K562 (cell line): Measurements from ENCODE around the gene ZNF138. TPM values are rescaled to one million over a fixed set of nuclear protein-coding genes. Genes with fewer than 3 reads are reported as not detected.
A peak's percentile ranks its signal among the peaks of the same experiment; 100 is the strongest.

Experiments used
- CBFA2T3 ChIP-seq: fragments of 450-650 bp; IDR thresholded peaks from 2 replicates; pipeline ENCODE4 v1.6.1; 2017
- CBX1 ChIP-seq: sonication (generic); IDR thresholded peaks from 2 replicates; pipeline ENCODE4 v1.6.1; 2016; ENCODE audit warnings: antibody characterized with exemption, low read depth, mild to moderate bottlenecking
- DMBX1 ChIP-seq: fragments of 250-450 bp; sonication (Bioruptor Pico); IDR thresholded peaks from 2 replicates; pipeline ENCODE4 v1.8.0; 2022; ENCODE audit warnings: inconsistent platforms, mild to moderate bottlenecking, moderate library complexity, borderline replicate concordance
- EHMT2 ChIP-seq: fragments of 450-650 bp; IDR thresholded peaks from 2 replicates; pipeline ENCODE4 v1.6.1; 2018; ENCODE audit warnings: antibody characterized with exemption
- EP300 ChIP-seq: IDR thresholded peaks from 2 replicates; pipeline ENCODE4 v1.6.1; 2012; ENCODE audit warnings: low read length, improper control_type of control experiment
- FOXA3 ChIP-seq, 2 experiments: fragments of 450-650 bp in 1 of 2; sonication (generic) in 1 of 2; formaldehyde crosslinking; IDR thresholded peaks in 1 of 2; conservative IDR thresholded peaks in 1 of 2; 2 replicates each; pipeline versions ENCODE4 v1.4.0 to v1.8.0; 2020 to 2022; ENCODE audit warnings: mild to moderate bottlenecking in 2 of 2, missing genetic modification reagents in 1 of 2
- FOXK2 ChIP-seq, 2 experiments: fragments of 450-650 bp; IDR thresholded peaks in 1 of 2; conservative IDR thresholded peaks in 1 of 2; 2 replicates each; pipeline ENCODE4 v1.6.1; 2016; ENCODE audit warnings: low read depth in 2 of 2, mild to moderate bottlenecking in 1 of 2
- KAT7 ChIP-seq: sonication (generic); formaldehyde crosslinking; IDR thresholded peaks from 2 replicates; pipeline ENCODE4 v1.8.0; 2022; ENCODE audit warnings: missing genetic modification reagents, mild to moderate bottlenecking, borderline replicate concordance
- L3MBTL2 ChIP-seq: fragments of 450-650 bp; IDR thresholded peaks from 2 replicates; pipeline ENCODE4 v1.6.1; 2016; ENCODE audit warnings: mild to moderate bottlenecking, moderate library complexity
- PML ChIP-seq: IDR thresholded peaks from 2 replicates; pipeline ENCODE4 v1.6.1; 2012; ENCODE audit warnings: low read length, inconsistent platforms
- RAD51 ChIP-seq: fragments of 450-650 bp; IDR thresholded peaks from 2 replicates; pipeline ENCODE4 v1.7.1; 2016; ENCODE audit warnings: low read depth, mild to moderate bottlenecking, borderline replicate concordance
- SIN3A ChIP-seq, 2 experiments: fragments of 150-350 bp in 1 of 2; IDR thresholded peaks; 2 replicates each; pipeline ENCODE4 v1.6.1; 2011 to 2016; ENCODE audit warnings: borderline replicate concordance in 2 of 2, low read depth in 2 of 2, low read length in 2 of 2, mild to moderate bottlenecking in 2 of 2, moderate library complexity in 2 of 2; ENCODE audit not compliant: control insufficient read depth in 1 of 2
- TAF9B ChIP-seq: fragments of 450-650 bp; IDR thresholded peaks from 2 replicates; pipeline ENCODE4 v1.6.1; 2018; ENCODE audit warnings: mild to moderate bottlenecking; ENCODE audit not compliant: partially characterized antibody
- TBP ChIP-seq: optimal IDR thresholded peaks from 2 replicates; pipeline ENCODE3; 2011; ENCODE audit warnings: low read depth, low read length, improper control_type of control experiment
- TRIM24 ChIP-seq, 2 experiments: fragments of 450-650 bp; IDR thresholded peaks; 2 replicates each; pipeline ENCODE4 v1.6.1; 2016
- ZBTB2 ChIP-seq: fragments of 450-650 bp; IDR thresholded peaks from 2 replicates; pipeline ENCODE4 v1.6.1; 2016; ENCODE audit warnings: antibody characterized with exemption
- ZNF175 ChIP-seq: fragments of 200-800 bp; sonication (Bioruptor generic); IDR thresholded peaks from 2 replicates; pipeline ENCODE4 v1.6.1; 2016; ENCODE audit warnings: low read depth, mild to moderate bottlenecking, missing genetic modification characterization, missing compliant biosample characterization
- polyA plus RNA-seq, 8 experiments: library from polyadenylated mRNA; depleted of rRNA in 4 of 8; stranded (reverse) in 5 of 8; unstranded in 3 of 8; fragments of >200 nt; fragmentation: Nextera tagmentation in 2 of 8; fragmentation: Illumina TruSeq in 1 of 8; extraction: Ambion mirVana in 2 of 8; extraction: Trizol in 1 of 8; gene quantifications; 2 replicates each; pipeline versions ENCODE4 v1.2.1 to v1.2.3, GENCODE V29; 2011 to 2014; ENCODE audit warnings: inconsistent platforms in 1 of 8, missing spikeins in 1 of 8
- total RNA-seq, 7 experiments: library from RNA; depleted of rRNA in 6 of 7; stranded (reverse); fragments of >200 nt in 6 of 7; fragmentation: Illumina TruSeq in 2 of 7; extraction: Trizol in 2 of 7; gene quantifications; 2 replicates each; pipeline versions ENCODE4 v1.2.1 to v1.2.3, GENCODE V29; 2011 to 2021; ENCODE audit warnings: low replicate concordance in 1 of 7

The ZNF138 gene
- total and polyA plus RNA-seq, 9 of the 15 experiments (the other 6 are each of a cell fraction or from before 2014, with no cell fraction given): 14.6 to 34.9 (median 22.6) TPM

- TF ChIP-seq TRIM24 (IDR thresholded peaks at IDR 0.05) (peak in 1 of 2 experiments; percentile 57; a peak in 2 of 4 replicates), SIN3A (IDR thresholded peaks at IDR 0.05; ENCODE audit: borderline replicate concordance in 2 of 2, control insufficient read depth in 1 of 2, low read depth in 2 of 2, low read length in 2 of 2) (0 out of 4 replicates have a peak, but pooled peaks of 1 of the 2 experiments have one; percentile 63), RAD51 (no peak), L3MBTL2 (peak; percentile 25; the same call in 1 of the 2 replicates), CBFA2T3 (peak; percentile 42; the same call in 1 of the 2 replicates), DMBX1 (no peak), PML (no peak; the same call in 1 of the 2 replicates), KAT7 (CRISPR knock-in tag) (no peak), ZBTB2 (no peak), TBP (peak; percentile 44), FOXA3 (CRISPR knock-in tag; conservative IDR thresholded peaks at IDR 0.05 in 1 of 2, IDR thresholded peaks at IDR 0.05 in 1 of 2) (0 out of 4 replicates have a peak, but pooled peaks of 1 of the 2 experiments have one; percentile 12), ZNF175 (CRISPR knock-in tag) (no peak), CBX1 (peak; percentile 52; the same call in 1 of the 2 replicates), EHMT2 (0 out of 2 replicates have a peak, but pooled peaks have one; percentile 36), EP300 (0 out of 2 replicates have a peak, but pooled peaks have one; percentile 16), FOXK2 (conservative IDR thresholded peaks at IDR 0.05 in 1 of 2, IDR thresholded peaks at IDR 0.05 in 1 of 2; ENCODE audit: low read depth in 2 of 2) (peak; percentile 40 to 58; a peak in 1 of 4 replicates), TAF9B (peak; percentile 42)
These were observed 997 bp upstream of the ZNF138 start (continued) for GRCh38 chr7:64793106-64793755.
